Stomach (tissue), 4 donors: ENCODE measurements around the gene RUFY3.
A peak's percentile ranks its signal among the peaks of the same experiment; 100 is the strongest.

Experiments
- POLR2AphosphoS5 ChIP-seq, 3 donors: sonication (generic); formaldehyde crosslinking; IDR thresholded peaks; one replicate each; pipeline ENCODE4 v1.6.1; 2016; ENCODE audit warnings: antibody characterized with exemption in 3 of 3
- TF ChIP-seq, protein P1 (sequence below), 7 experiments: fragments of 450-650 bp in 4 of 7; fragments of 200-600 bp in 3 of 7; sonication (generic) in 3 of 7; IDR thresholded peaks; one replicate each; pipeline ENCODE4 v1.5.1; 2016 to 2019; ENCODE audit warnings: antibody characterized with exemption in 7 of 7, control low read depth in 2 of 7, mild to moderate bottlenecking in 1 of 7

DNA sequence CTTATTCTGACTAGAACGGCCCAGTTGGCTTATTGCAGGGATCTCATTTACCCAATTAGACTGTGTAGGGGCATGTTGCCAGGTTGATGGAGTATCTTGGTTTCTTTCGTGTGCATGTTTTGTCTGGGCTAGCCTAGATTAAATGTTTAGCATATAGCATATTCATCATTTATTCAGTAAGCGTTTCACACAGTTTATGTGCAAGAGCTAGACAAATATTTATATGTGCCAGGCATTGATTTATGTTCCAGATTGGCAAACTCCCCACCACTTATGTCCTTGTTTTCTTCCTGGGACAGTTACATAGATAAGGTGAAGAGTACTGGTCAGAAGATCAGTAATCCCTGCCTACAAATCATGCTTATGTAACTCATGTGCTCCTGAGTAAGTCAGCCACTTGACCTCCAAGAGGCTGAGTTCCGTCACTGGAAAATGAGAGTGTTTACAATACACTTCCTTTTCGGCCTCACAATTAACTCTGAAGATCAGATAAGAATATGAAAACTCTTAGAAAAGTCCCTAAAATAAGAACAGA lies 57.2 kb downstream of the RUFY3 start:
- TF ChIP-seq, protein P1, sequence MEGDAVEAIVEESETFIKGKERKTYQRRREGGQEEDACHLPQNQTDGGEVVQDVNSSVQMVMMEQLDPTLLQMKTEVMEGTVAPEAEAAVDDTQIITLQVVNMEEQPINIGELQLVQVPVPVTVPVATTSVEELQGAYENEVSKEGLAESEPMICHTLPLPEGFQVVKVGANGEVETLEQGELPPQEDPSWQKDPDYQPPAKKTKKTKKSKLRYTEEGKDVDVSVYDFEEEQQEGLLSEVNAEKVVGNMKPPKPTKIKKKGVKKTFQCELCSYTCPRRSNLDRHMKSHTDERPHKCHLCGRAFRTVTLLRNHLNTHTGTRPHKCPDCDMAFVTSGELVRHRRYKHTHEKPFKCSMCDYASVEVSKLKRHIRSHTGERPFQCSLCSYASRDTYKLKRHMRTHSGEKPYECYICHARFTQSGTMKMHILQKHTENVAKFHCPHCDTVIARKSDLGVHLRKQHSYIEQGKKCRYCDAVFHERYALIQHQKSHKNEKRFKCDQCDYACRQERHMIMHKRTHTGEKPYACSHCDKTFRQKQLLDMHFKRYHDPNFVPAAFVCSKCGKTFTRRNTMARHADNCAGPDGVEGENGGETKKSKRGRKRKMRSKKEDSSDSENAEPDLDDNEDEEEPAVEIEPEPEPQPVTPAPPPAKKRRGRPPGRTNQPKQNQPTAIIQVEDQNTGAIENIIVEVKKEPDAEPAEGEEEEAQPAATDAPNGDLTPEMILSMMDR (IDR thresholded peaks at IDR 0.05) = no peak
- TF ChIP-seq POLR2AphosphoS5 (IDR thresholded peaks at IDR 0.05) = peak; percentile 16 to 68 (median 22)
